HEK293 (cell line): Measurements from ENCODE around the gene MYH13.

Source experiments
- CTCF ChIA-PET: fragments of 350-600 bp; formaldehyde crosslinking; extraction: SDS; loops from one replicate; lab custom pipeline; 2021; ENCODE audit warnings: antibody characterized with exemption; lab: Yijun Ruan, JAX
- POLR2A ChIA-PET: fragments of 300-600 bp; formaldehyde crosslinking; extraction: SDS; loops from one replicate; lab custom pipeline; 2020; ENCODE audit warnings: antibody characterized with exemption, inconsistent platforms; lab: Yijun Ruan, JAX
- H3K27ac ChIP-seq: fragments of 200-500 bp; sonication (Bioruptor generic); 2 replicates; pipeline ENCODE4 v1.5.1; 2014; ENCODE audit warnings: low read depth, low read length, control low read depth, inconsistent platforms; ENCODE audit errors: extremely low read depth
- H3K36me3 ChIP-seq, 2 experiments: fragments of 200-500 bp in 1 of 2; sonication (Bioruptor generic) in 1 of 2; 1 replicate in 1 of 2; 2 replicates in 1 of 2; pipeline ENCODE4 v1.5.1; 2014 to 2017; ENCODE audit warnings: inconsistent platforms in 2 of 2, low read length in 2 of 2; ENCODE audit not compliant: control insufficient read depth in 2 of 2, insufficient read depth in 1 of 2
- H3K4me1 ChIP-seq: fragments of 200-500 bp; sonication (Bioruptor generic); 2 replicates; pipeline ENCODE4 v1.5.1; 2014; ENCODE audit warnings: mild to moderate bottlenecking, low read length, inconsistent platforms; ENCODE audit not compliant: control insufficient read depth, insufficient read depth
- H3K4me3 ChIP-seq: 2 replicates; pipeline ENCODE4 v1.5.1; 2011; ENCODE audit warnings: low read depth, mild to moderate bottlenecking, control low read depth, low read length, moderate library complexity
- H3K9me3 ChIP-seq: fragments of 200-500 bp; sonication (Bioruptor generic); 2 replicates; pipeline ENCODE4 v1.5.1; 2014; ENCODE audit warnings: low read depth, low read length, inconsistent platforms; ENCODE audit not compliant: control insufficient read depth, insufficient read depth
- BCL11A ChIP-seq: fragments of 450-650 bp; formaldehyde crosslinking; IDR thresholded peaks from 2 replicates; pipeline ENCODE4 v1.5.1; 2016; ENCODE audit warnings: low read depth, missing biosample characterization, missing genetic modification characterization
- KLF1 ChIP-seq: fragments of 450-650 bp; formaldehyde crosslinking; IDR thresholded peaks from 2 replicates; pipeline ENCODE4 v1.5.1; 2016; ENCODE audit warnings: missing biosample characterization, missing genetic modification characterization
- MZF1 ChIP-seq: fragments of 450-650 bp; formaldehyde crosslinking; IDR thresholded peaks from 2 replicates; pipeline ENCODE4 v1.5.1; 2017; ENCODE audit warnings: missing biosample characterization, missing genetic modification characterization, borderline replicate concordance
- SCRT1 ChIP-seq: fragments of 450-650 bp; formaldehyde crosslinking; IDR thresholded peaks from 2 replicates; pipeline ENCODE4 v1.5.1; 2016; ENCODE audit warnings: missing biosample characterization, missing genetic modification characterization, borderline replicate concordance
- SCRT2 ChIP-seq: fragments of 450-650 bp; formaldehyde crosslinking; IDR thresholded peaks from 2 replicates; pipeline ENCODE4 v1.5.1; 2016; ENCODE audit warnings: missing biosample characterization, missing genetic modification characterization
- SETDB1 ChIP-seq: IDR thresholded peaks from one replicate; pipeline ENCODE4 v1.6.1; 2017; ENCODE audit warnings: mild to moderate bottlenecking, low read length, moderate library complexity, mixed read lengths; ENCODE audit not compliant: insufficient read length
- ZBTB21 ChIP-seq: fragments of 450-650 bp; formaldehyde crosslinking; IDR thresholded peaks from 2 replicates; pipeline ENCODE4 v1.5.1; 2017; ENCODE audit warnings: missing biosample characterization, missing genetic modification characterization
- ZNF155 ChIP-seq: fragments of 450-650 bp; formaldehyde crosslinking; IDR thresholded peaks from 2 replicates; pipeline ENCODE4 v1.5.1; 2016; ENCODE audit warnings: missing biosample characterization, missing genetic modification characterization
- ZNF433 ChIP-seq: fragments of 450-650 bp; formaldehyde crosslinking; IDR thresholded peaks from 2 replicates; pipeline ENCODE4 v1.5.1; 2016; ENCODE audit warnings: missing biosample characterization, missing genetic modification characterization, low read depth
- ZNF48 ChIP-seq: fragments of 450-650 bp; formaldehyde crosslinking; IDR thresholded peaks from 2 replicates; pipeline ENCODE4 v1.5.1; 2016; ENCODE audit warnings: missing biosample characterization, missing genetic modification characterization
- ZNF624 ChIP-seq: fragments of 450-650 bp; formaldehyde crosslinking; IDR thresholded peaks from 2 replicates; pipeline ENCODE4 v1.5.1; 2017; ENCODE audit warnings: missing biosample characterization, missing genetic modification characterization
- ZNF629 ChIP-seq: fragments of 450-650 bp; formaldehyde crosslinking; IDR thresholded peaks from 2 replicates; pipeline ENCODE4 v1.5.1; 2017; ENCODE audit warnings: missing biosample characterization, missing genetic modification characterization
- ZNF747 ChIP-seq: fragments of 450-650 bp; formaldehyde crosslinking; IDR thresholded peaks from 2 replicates; pipeline ENCODE4 v1.5.1; 2016; ENCODE audit warnings: missing biosample characterization, missing genetic modification characterization
- ZSCAN30 ChIP-seq: fragments of 450-650 bp; IDR thresholded peaks from 2 replicates; pipeline ENCODE4 v1.5.1; 2018; ENCODE audit warnings: missing biosample characterization, mild to moderate bottlenecking, missing genetic modification characterization, moderate library complexity
- TF ChIP-seq, protein P1 (sequence below): fragments of 450-650 bp; IDR thresholded peaks from 2 replicates; pipeline ENCODE4 v1.5.1; 2018; ENCODE audit warnings: missing biosample characterization, mild to moderate bottlenecking, missing genetic modification characterization
- TF ChIP-seq, protein P2 (sequence below): fragments of 450-650 bp; formaldehyde crosslinking; IDR thresholded peaks from 2 replicates; pipeline ENCODE4 v1.5.1; 2016; ENCODE audit warnings: missing biosample characterization, missing genetic modification characterization
- TF ChIP-seq, protein P3 (sequence below): fragments of 450-650 bp; formaldehyde crosslinking; IDR thresholded peaks from 2 replicates; pipeline ENCODE4 v1.5.1; 2016; ENCODE audit warnings: missing biosample characterization, missing genetic modification characterization
- TF ChIP-seq, protein P4 (sequence below): fragments of 450-650 bp; formaldehyde crosslinking; IDR thresholded peaks from 2 replicates; pipeline ENCODE4 v1.5.1; 2016; ENCODE audit warnings: missing biosample characterization, missing genetic modification characterization
- TF ChIP-seq, protein P5 (sequence below): fragments of 450-650 bp; formaldehyde crosslinking; IDR thresholded peaks from 2 replicates; pipeline ENCODE4 v1.5.1; 2016; ENCODE audit warnings: missing biosample characterization, missing genetic modification characterization

The MYH13 gene

DNA sequence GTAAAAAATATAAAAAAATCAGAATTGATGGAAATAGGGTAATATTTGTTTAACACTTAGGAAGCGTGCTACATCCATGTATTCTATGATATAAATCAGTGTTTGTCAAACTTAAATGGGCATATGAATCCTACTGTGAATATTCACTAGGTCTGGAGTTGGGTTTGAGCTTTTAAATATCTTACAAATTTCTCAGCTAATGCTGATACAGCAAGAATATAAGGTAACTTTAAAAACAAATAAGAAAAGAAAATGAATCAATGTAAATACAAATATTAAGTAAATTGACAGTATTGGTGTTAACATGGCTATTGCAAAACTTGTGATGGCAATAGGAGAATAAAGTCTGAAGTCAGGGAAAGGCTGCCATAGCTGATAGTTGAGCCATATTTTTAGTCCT is 3.6 kb downstream of the MYH13 start (continued):
- TF ChIP-seq ZSCAN30 (tag by site-specific recombination) (no peak), SETDB1 (no peak), ZNF433 (no peak), SCRT1 (tag by site-specific recombination) (no peak), BCL11A (tag by site-specific recombination) (no peak), ZNF624 (tag by site-specific recombination) (no peak)
- TF ChIP-seq, protein P1, sequence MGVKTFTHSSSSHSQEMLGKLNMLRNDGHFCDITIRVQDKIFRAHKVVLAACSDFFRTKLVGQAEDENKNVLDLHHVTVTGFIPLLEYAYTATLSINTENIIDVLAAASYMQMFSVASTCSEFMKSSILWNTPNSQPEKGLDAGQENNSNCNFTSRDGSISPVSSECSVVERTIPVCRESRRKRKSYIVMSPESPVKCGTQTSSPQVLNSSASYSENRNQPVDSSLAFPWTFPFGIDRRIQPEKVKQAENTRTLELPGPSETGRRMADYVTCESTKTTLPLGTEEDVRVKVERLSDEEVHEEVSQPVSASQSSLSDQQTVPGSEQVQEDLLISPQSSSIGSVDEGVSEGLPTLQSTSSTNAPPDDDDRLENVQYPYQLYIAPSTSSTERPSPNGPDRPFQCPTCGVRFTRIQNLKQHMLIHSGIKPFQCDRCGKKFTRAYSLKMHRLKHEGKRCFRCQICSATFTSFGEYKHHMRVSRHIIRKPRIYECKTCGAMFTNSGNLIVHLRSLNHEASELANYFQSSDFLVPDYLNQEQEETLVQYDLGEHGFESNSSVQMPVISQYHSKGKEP (tag by site-specific recombination), result no peak

DNA sequence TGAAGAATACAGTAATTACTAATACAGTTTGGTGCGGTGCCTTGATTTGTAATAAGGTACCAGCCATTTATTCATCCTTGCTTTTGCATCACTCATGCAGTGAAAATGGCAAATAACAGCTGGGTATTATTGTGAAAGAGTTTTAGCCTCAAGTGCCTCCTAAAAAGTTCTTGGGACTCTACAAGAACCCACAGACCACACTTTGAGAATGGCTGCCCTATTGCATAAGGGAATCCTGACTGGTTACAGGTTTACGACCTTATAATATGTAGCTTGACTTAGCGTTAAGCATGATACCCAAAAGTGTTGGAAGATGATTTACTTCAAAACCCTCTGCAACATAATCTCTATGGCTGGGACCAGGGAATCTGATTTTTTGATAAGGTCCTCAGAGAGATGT is 4.2 kb downstream of the MYH13 start:
- no peak overlapping the region for H3K27ac ChIP-seq
- no peak overlapping the region for H3K4me3 ChIP-seq
- H3K36me3 ChIP-seq, result no peaks in the 10 kb centered on the region
- no peaks in the 10 kb centered on the region for H3K4me1 ChIP-seq
- CTCF ChIA-PET, result interaction anchor here (0.9 to 1.7 kb wide), 3 partner anchors 12 to 250 kb away, joined by 3 to 7 read pairs (median 3); no protein-coding TSS in a partner anchor
- POLR2A ChIA-PET, result no interaction called here
- H3K9me3 ChIP-seq, result no peaks in the 10 kb centered on the region
- no peak for TF ChIP-seq ZNF747
- TF ChIP-seq SCRT2, result no peak
- no peak for TF ChIP-seq KLF1
- TF ChIP-seq ZNF48, result no peak
- TF ChIP-seq, protein P2, sequence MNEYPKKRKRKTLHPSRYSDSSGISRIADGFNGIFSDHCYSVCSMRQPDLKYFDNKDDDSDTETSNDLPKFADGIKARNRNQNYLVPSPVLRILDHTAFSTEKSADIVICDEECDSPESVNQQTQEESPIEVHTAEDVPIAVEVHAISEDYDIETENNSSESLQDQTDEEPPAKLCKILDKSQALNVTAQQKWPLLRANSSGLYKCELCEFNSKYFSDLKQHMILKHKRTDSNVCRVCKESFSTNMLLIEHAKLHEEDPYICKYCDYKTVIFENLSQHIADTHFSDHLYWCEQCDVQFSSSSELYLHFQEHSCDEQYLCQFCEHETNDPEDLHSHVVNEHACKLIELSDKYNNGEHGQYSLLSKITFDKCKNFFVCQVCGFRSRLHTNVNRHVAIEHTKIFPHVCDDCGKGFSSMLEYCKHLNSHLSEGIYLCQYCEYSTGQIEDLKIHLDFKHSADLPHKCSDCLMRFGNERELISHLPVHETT (tag by site-specific recombination), result no peak
- TF ChIP-seq, all 188 proteins: peak for 0

DNA sequence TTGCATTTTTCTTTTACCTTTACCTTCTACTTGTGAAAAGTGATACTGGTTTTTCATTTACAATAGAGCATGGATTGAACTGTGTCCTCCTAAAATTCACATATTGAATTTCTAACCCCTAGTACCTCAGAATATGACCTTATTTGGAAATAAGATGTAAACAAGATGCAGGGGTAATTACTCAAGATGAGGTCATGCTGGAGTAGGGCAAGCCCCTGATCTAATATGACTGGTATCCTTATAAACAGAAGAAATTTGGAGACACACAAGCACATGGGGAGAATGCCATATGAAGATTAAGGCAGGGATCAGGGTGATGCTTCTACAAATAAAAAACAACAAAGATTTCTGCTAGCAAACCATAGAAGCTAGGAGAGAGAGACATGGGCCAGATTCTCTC is 12.2 kb downstream of the MYH13 start:
- TF ChIP-seq ZNF155 (tag by site-specific recombination), result no peak
- TF ChIP-seq, protein P3, sequence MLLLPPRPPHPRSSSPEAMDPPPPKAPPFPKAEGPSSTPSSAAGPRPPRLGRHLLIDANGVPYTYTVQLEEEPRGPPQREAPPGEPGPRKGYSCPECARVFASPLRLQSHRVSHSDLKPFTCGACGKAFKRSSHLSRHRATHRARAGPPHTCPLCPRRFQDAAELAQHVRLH (tag by site-specific recombination), result no peak
- peak; percentile 47; the same call in 1 of the 2 replicates for TF ChIP-seq ZNF629
- TF ChIP-seq ZBTB21, result peak; percentile 64; the same call in 1 of the 2 replicates
- TF ChIP-seq, protein P4, sequence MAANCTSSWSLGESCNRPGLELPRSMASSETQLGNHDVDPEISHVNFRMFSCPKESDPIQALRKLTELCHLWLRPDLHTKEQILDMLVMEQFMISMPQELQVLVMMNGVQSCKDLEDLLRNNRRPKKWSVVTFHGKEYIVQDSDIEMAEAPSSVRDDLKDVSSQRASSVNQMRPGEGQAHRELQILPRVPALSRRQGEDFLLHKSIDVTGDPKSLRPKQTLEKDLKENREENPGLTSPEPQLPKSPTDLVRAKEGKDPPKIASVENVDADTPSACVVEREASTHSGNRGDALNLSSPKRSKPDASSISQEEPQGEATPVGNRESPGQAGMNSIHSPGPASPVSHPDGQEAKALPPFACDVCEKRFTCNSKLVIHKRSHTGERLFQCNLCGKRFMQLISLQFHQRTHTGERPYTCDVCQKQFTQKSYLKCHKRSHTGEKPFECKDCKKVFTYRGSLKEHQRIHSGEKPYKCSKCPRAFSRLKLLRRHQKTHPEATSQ (tag by site-specific recombination), result no peak
- H3K4me3 ChIP-seq, result no peak overlapping the region
- H3K36me3 ChIP-seq, result no peaks in the 10 kb centered on the region
- CTCF ChIA-PET, result interaction anchor here (0.7 kb wide), 1 partner anchor 251 kb away, joined by 3 read pairs; no protein-coding TSS in a partner anchor
- POLR2A ChIA-PET, result no interaction called here
- no peaks in the 10 kb centered on the region for H3K9me3 ChIP-seq
- H3K4me1 ChIP-seq, result no peaks in the 10 kb centered on the region
- no peak overlapping the region for H3K27ac ChIP-seq

DNA sequence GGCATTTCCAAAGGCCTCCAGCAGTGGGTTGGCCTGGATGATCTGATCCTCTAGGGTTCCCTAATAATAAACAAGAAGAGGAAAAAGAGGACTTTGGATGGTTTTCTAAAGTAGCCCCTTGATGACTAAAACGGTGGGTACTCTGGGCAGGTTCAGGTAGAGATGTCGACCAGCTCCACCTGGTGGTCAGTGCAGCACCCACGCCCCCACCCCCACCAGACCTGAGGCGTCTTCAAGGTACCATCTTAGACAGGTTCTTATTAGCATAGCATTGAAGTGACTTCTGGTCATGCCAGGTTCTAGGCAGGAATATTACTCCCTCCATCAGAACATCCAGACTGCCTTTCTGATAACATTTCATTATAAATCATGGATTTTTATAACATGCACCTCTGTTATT is 15.0 kb downstream of the MYH13 start:
- no peaks in the 10 kb centered on the region for H3K9me3 ChIP-seq
- POLR2A ChIA-PET, result no interaction called here
- H3K36me3 ChIP-seq, result no peaks in the 10 kb centered on the region
- TF ChIP-seq, protein P5, sequence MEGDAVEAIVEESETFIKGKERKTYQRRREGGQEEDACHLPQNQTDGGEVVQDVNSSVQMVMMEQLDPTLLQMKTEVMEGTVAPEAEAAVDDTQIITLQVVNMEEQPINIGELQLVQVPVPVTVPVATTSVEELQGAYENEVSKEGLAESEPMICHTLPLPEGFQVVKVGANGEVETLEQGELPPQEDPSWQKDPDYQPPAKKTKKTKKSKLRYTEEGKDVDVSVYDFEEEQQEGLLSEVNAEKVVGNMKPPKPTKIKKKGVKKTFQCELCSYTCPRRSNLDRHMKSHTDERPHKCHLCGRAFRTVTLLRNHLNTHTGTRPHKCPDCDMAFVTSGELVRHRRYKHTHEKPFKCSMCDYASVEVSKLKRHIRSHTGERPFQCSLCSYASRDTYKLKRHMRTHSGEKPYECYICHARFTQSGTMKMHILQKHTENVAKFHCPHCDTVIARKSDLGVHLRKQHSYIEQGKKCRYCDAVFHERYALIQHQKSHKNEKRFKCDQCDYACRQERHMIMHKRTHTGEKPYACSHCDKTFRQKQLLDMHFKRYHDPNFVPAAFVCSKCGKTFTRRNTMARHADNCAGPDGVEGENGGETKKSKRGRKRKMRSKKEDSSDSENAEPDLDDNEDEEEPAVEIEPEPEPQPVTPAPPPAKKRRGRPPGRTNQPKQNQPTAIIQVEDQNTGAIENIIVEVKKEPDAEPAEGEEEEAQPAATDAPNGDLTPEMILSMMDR (tag by site-specific recombination), result peak; percentile 19; the same call in 1 of the 2 replicates
- no peak for TF ChIP-seq MZF1
- no peak overlapping the region for H3K27ac ChIP-seq
- H3K4me3 ChIP-seq, result no peak overlapping the region
- no peaks in the 10 kb centered on the region for H3K4me1 ChIP-seq
- CTCF ChIA-PET, result interaction anchor here (0.6 to 1.3 kb wide), 5 partner anchors 10 to 73 kb away, joined by 3 to 6 read pairs (median 4); no protein-coding TSS in a partner anchor
